AG04449 (cell line): ENCODE data around the gene STMN1.

ENCODE experiments used
- CTCF ChIA-PET: fragments of 350-600 bp; formaldehyde crosslinking; extraction: SDS; loops from one replicate; lab custom pipeline; 2021; ENCODE audit warnings: antibody characterized with exemption; lab: Yijun Ruan, JAX
- POLR2A ChIA-PET: fragments of 400-600, 350-600 bp; formaldehyde crosslinking; extraction: SDS; loops from one replicate; lab custom pipeline; 2020; ENCODE audit warnings: antibody characterized with exemption, inconsistent platforms; lab: Yijun Ruan, JAX
- DNase-seq: peaks from one replicate; pipeline ENCODE4 v3.0.0-alpha.2; 2010; ENCODE audit warnings: low read depth, low spot score
- H3K4me3 ChIP-seq: 2 replicates; pipeline ENCODE4 v1.5.1; 2011; ENCODE audit warnings: low read depth, mild to moderate bottlenecking, control low read depth, low read length
- TF ChIP-seq, protein P1 (sequence below): IDR thresholded peaks from one replicate; pipeline ENCODE4 v1.5.1; 2011; ENCODE audit warnings: mild to moderate bottlenecking, moderate library complexity, low read length, control low read depth, inconsistent platforms; ENCODE audit not compliant: insufficient read depth; ENCODE audit errors: missing control alignments

The STMN1 gene

DNA sequence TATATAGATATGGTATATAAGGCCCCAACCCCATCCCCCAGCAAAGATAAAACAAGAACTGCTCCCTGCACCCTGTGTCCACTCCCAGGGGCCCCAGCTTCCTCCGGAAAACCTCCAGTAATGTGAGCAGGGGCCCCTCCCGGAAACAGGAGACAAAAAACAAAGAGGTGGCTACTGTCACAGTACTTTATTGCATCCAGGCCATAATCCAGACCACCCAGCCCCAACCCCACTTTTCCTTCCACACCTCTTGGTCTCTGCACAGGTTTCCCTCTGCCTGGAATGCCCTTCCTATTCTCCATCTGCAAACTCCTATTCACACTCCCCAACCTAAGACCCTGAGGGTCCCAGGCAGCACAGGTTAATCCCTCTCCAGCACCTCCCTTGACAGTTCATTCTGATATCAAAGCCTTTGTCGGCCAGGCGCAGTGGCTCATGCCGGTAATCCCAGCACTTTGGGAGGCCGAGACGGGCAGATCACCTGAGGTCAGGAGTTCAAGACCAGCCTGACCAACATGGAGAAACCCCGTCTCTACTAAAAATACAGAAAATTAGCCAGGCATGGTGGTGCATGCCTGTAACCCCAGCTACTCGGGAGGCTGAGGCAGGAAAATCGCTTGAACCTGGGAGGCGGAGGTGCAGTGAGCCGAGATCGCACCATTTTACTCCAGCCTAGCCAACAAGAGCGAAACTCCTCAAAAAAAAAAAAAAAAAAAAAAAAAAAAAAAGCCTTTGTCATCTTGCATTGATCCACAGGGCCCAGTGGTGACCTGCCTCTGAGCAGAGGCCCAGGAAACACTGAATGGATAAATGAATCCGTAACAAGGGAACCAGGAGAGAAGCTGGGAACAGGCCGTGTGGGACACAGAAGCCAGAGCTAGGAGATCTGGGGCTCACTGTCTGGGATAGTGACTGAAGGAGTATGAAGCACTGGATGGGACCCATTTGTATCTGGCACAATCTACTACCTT is 44.6 kb downstream of the STMN1 start:
- no peak overlapping the region for H3K4me3 ChIP-seq
- TF ChIP-seq, protein P1, sequence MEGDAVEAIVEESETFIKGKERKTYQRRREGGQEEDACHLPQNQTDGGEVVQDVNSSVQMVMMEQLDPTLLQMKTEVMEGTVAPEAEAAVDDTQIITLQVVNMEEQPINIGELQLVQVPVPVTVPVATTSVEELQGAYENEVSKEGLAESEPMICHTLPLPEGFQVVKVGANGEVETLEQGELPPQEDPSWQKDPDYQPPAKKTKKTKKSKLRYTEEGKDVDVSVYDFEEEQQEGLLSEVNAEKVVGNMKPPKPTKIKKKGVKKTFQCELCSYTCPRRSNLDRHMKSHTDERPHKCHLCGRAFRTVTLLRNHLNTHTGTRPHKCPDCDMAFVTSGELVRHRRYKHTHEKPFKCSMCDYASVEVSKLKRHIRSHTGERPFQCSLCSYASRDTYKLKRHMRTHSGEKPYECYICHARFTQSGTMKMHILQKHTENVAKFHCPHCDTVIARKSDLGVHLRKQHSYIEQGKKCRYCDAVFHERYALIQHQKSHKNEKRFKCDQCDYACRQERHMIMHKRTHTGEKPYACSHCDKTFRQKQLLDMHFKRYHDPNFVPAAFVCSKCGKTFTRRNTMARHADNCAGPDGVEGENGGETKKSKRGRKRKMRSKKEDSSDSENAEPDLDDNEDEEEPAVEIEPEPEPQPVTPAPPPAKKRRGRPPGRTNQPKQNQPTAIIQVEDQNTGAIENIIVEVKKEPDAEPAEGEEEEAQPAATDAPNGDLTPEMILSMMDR = no peak
- ChIA-PET POLR2A (interaction anchor here (1.0 kb wide), 1 partner anchor 34 kb away, joined by 3 read pairs; no protein-coding TSS in a partner anchor), CTCF (interaction anchor here (1.4 to 1.8 kb wide), 3 partner anchors 17 to 52 kb away, joined by 3 to 5 read pairs (median 3); no protein-coding TSS in a partner anchor)
- DNase-seq = no peak

DNA sequence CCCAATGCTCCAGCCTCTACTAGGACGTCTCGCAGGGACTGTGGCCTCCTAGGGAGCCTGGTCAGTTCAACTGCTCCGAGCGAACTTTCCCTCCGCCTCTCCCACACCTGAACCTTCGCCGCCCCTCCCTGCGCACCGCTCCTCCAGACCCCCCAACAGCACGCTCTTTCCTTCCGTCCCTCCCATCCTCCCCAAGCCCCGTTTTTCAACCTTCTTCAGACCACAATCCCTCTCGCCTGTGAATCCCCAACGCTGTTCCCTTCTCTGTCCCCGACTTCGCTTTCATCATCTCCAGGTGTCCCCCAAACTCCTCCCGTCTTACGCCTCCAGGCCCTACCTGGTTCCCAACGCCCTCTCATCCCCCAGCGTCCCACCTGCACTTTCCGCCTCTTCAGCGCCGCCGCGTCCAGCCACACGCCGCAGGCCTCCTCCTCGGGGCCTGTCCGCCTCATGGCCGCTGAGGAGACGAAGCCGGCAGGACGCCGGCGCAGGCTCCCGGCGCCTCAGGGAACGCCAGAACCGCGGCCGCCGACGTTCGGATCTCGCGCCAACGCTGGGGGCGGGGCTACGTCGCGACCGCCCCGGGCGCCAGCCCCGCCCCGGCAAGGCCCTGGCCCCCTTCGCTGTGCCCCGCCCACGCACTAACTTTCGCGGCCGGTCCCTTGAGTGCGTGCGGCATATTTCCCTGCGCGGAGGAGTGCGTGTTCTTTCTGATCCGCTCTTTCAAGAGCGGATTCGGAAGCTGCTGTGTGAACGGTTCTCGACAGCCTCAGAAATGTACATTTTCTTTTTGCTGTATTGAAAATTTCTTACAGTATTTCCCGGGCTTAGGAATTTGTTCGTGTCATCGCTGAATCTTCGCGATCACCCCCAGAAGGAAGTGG is 47.1 kb downstream of the STMN1 start, which contains the start of gene AUNIP:
Gene AUNIP (minus strand): TSS at position 552 of the 884 bp plus-strand sequence. CDS start 100 bp downstream, at position 452.
- ChIA-PET CTCF (interaction anchor here (0.8 kb wide), 1 partner anchor 138 kb away, joined by 5 read pairs; the partner anchor contains the start of gene PAFAH2), POLR2A (no interaction called here)
- DNase-seq = peak; percentile 21
- TF ChIP-seq, protein P1 = no peak
- peak within 1 kb of the TSS; percentile 83 for H3K4me3 ChIP-seq

DNA sequence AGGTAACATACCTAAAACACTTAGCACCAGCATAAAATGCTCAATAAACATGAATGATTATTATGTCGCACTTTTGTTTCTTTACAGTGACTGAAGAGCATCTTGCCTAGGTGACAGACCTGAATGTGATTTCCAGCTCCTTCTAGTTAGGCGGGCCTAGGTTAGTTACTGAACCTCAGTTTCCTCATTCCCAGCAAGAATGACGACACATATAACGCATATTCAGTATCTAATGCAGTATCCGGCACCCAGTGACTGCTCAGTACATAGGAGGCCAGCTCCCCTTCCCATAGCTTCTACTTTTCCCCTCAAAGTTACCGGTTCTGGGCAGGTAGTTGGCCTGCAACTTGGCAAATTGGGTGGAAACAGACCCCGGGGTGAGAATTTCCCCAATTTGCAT is 47.7 kb downstream of the STMN1 start:
- DNase-seq = no peak
- TF ChIP-seq, protein P1 = no peak

DNA sequence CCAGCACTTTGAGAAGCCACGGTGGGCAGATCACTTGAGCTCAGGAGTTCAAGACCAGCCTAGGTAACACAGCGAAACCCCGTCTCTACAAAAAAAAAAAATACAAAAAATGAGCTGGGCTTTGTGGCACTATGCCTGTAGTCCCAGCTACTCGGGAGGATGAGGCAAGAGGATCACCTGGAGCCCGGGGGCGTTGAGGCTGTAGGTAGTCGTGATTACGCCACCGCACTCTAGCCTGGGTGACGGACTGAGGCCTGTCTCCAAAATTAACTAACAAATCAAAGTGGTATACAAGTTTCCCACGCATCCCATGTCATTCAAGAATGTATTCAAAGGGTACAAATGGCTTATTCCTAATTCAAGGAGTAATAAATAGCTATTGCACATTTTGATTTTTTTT is 49.4 kb downstream of the STMN1 start:
- ChIA-PET POLR2A (interaction anchor here (0.8 kb wide), 1 partner anchor 184 kb away, joined by 3 read pairs; no protein-coding TSS in a partner anchor), CTCF (no interaction called here)
- no peak for DNase-seq
- TF ChIP-seq, protein P1 = no peak
- no peak overlapping the region for H3K4me3 ChIP-seq

More for the DNA sequence above, 47.7 kb downstream of the STMN1 start:
- POLR2A ChIA-PET = no interaction called here
- peak overlapping the region; percentile 83 for H3K4me3 ChIP-seq
- CTCF ChIA-PET = interaction anchor here (0.8 kb wide), 1 partner anchor 139 kb away, joined by 5 read pairs; the partner anchor contains the start of gene PAFAH2

DNA sequence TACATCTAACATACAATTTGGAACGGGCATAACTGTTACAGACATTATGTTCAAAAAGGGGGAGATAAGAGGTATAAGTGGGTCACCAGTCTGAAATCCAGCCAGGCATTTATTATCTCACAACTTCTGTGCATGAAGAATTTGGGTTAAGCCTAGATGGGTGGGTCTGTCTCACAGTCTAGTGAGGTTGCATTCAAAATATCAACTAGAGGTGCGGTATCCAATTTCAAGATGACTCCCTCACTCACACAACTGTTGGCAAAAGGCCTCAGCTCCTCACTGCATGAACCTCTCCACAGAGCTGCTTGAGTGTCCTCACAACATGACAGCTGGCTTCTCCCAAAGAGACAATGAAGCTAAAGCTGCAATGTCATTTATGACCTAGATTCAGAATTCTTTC is 51.7 kb downstream of the STMN1 start:
- POLR2A ChIA-PET = no interaction called here
- H3K4me3 ChIP-seq = no peak overlapping the region
- no peak for DNase-seq
- CTCF ChIA-PET = no interaction called here
- TF ChIP-seq, protein P1 = no peak
